Measurements from ENCODE around the gene GAS7.

- no peak for TF ChIP-seq PKNOX1 (IDR thresholded peaks at IDR 0.05)
- TF ChIP-seq CEBPB (tag; IDR thresholded peaks at IDR 0.05) = no peak
- TF ChIP-seq SP1 (CRISPR knock-in tag; IDR thresholded peaks at IDR 0.05) = no peak
- no peak for TF ChIP-seq REST (IDR thresholded peaks at IDR 0.05; ENCODE audit: borderline replicate concordance)
- no peak for TF ChIP-seq REST (CRISPR knock-in tag; IDR thresholded peaks at IDR 0.05; ENCODE audit: low read depth)
- TF ChIP-seq NFYB (IDR thresholded peaks at IDR 0.05; ENCODE audit: extremely low read depth, insufficient read length) = no peak
- no peak for TF ChIP-seq KDM1A (IDR thresholded peaks at IDR 0.05)
- TF ChIP-seq YY1 (IDR thresholded peaks at IDR 0.05; ENCODE audit: borderline replicate concordance in 1 of 3, control insufficient read depth in 1 of 3, extremely low read depth in 1 of 3, insufficient read depth in 3 of 3, insufficient read length in 1 of 3, insufficient replicate concordance in 2 of 3, low read depth in 1 of 3, low read length in 2 of 3) = no peak
- TF ChIP-seq KAT8 (IDR thresholded peaks at IDR 0.05; ENCODE audit: low read depth) = no peak
- TF ChIP-seq ZNF511 (CRISPR knock-in tag; IDR thresholded peaks at IDR 0.05) = no peak
- TF ChIP-seq BHLHE40 (IDR thresholded peaks at IDR 0.05; ENCODE audit: low read length) = no peak
- TF ChIP-seq CTCF (IDR thresholded peaks at IDR 0.05 in 2 of 3, conservative IDR thresholded peaks at IDR 0.05 in 1 of 3; ENCODE audit: insufficient read depth in 2 of 3, low read depth in 1 of 3, low read length in 3 of 3) = no peak
- no peak for TF ChIP-seq UBTF (IDR thresholded peaks at IDR 0.05; ENCODE audit: borderline replicate concordance in 1 of 2, low read depth in 2 of 2, low read length in 2 of 2)
- no peak for TF ChIP-seq POLR2AphosphoS5 (IDR thresholded peaks at IDR 0.05; ENCODE audit: control insufficient read depth, insufficient read depth, low read depth, low read length)
These were observed 26.1 kb downstream of the GAS7 start for GRCh38 chr17:10172241-10172741.
